Neural cell (in vitro differentiated cells): Measurements from ENCODE around the gene SKI.

Source experiments
- EP300 ChIP-seq: fragments of 450-650 bp; conservative IDR thresholded peaks from 2 replicates; pipeline ENCODE4 v1.6.1; 2014; ENCODE audit warnings: antibody characterized with exemption, mild to moderate bottlenecking, moderate library complexity; ENCODE audit not compliant: poor library complexity, severe bottlenecking
- EZH2 ChIP-seq: fragments of 200-600, 300-800 bp; shearing (Covaris generic), sonication (generic); IDR thresholded peaks from 2 replicates; pipeline ENCODE4 v1.6.1; 2014; ENCODE audit warnings: antibody characterized with exemption, low read length, borderline replicate concordance, mild to moderate bottlenecking; ENCODE audit not compliant: insufficient read depth, poor library complexity, severe bottlenecking
- POLR2AphosphoS5 ChIP-seq: IDR thresholded peaks from 2 replicates; pipeline ENCODE4 v1.6.1; 2012
- REST ChIP-seq: IDR thresholded peaks from 2 replicates; pipeline ENCODE4 v1.6.1; 2012; ENCODE audit warnings: borderline replicate concordance
- TF ChIP-seq, protein P1 (sequence below): fragments of 450-650 bp; IDR thresholded peaks from 2 replicates; pipeline ENCODE4 v1.5.1; 2014; ENCODE audit warnings: antibody characterized with exemption, mild to moderate bottlenecking, moderate library complexity; ENCODE audit not compliant: poor library complexity, severe bottlenecking

DNA sequence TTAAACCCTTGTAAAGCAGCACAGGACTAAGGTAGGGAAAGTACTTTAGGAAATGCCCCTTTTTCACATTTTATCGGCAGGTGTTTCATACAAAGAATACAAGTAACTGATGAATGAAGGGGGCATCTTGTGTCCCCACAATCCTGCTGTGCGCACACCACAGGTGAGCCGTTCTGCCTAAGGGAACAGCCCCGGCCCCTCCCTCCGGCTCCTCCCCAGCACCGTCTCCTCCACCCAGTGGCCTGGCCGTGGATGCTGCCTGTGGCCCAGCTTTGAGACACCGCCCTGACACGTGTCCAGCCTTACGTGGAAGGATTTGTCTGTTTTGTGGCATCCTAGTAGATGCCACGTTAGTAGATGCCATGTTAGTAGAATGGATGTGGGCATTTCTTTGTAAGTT is 46.4 kb upstream of the SKI start:
- TF ChIP-seq, protein P1, sequence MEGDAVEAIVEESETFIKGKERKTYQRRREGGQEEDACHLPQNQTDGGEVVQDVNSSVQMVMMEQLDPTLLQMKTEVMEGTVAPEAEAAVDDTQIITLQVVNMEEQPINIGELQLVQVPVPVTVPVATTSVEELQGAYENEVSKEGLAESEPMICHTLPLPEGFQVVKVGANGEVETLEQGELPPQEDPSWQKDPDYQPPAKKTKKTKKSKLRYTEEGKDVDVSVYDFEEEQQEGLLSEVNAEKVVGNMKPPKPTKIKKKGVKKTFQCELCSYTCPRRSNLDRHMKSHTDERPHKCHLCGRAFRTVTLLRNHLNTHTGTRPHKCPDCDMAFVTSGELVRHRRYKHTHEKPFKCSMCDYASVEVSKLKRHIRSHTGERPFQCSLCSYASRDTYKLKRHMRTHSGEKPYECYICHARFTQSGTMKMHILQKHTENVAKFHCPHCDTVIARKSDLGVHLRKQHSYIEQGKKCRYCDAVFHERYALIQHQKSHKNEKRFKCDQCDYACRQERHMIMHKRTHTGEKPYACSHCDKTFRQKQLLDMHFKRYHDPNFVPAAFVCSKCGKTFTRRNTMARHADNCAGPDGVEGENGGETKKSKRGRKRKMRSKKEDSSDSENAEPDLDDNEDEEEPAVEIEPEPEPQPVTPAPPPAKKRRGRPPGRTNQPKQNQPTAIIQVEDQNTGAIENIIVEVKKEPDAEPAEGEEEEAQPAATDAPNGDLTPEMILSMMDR = no peak
- TF ChIP-seq POLR2AphosphoS5 = no peak
- TF ChIP-seq REST = no peak
- no peak for TF ChIP-seq EZH2
- no peak for TF ChIP-seq EP300
